Breast epithelium (tissue), 4 donors: ENCODE results near the gene PANK1. TPM values are rescaled to one million over a fixed set of nuclear protein-coding genes. Genes with fewer than 3 reads are reported as not detected.

ENCODE experiments used
- DNase-seq, 2 donors: peaks; one replicate each; pipeline ENCODE4 v3.0.0-alpha.2; 2019; ENCODE audit warnings: low spot score in 2 of 2
- H3K27ac ChIP-seq, 2 donors: fragments of 200-600 bp; sonication (generic) in 1 of 2; one replicate each; pipeline ENCODE4 v1.5.1; 2016 to 2019; ENCODE audit warnings: mild to moderate bottlenecking in 1 of 2
- H3K27me3 ChIP-seq, 2 donors: fragments of 200-600 bp; sonication (generic) in 1 of 2; one replicate each; pipeline versions ENCODE4 v1.5.1 to v1.6.0; 2017 to 2019; ENCODE audit warnings: control low read depth in 1 of 2, mild to moderate bottlenecking in 1 of 2
- H3K36me3 ChIP-seq: fragments of 200-600 bp; one replicate; pipeline ENCODE4 v1.5.1; 2019
- H3K4me1 ChIP-seq, 2 donors: fragments of 200-600 bp; sonication (generic); one replicate each; pipeline ENCODE4 v1.5.1; 2016 to 2019; ENCODE audit warnings: control low read depth in 1 of 2
- H3K4me3 ChIP-seq, 3 donors: fragments of 200-600 bp; sonication (generic); 1 replicate in 2 of 3; 2 replicates in 1 of 3; pipeline ENCODE4 v1.5.1; 2016 to 2019; ENCODE audit warnings: mild to moderate bottlenecking in 3 of 3, moderate library complexity in 2 of 3
- H3K9me3 ChIP-seq, 2 donors: fragments of 200-600 bp; sonication (generic) in 1 of 2; one replicate each; pipeline ENCODE4 v1.5.1; 2016 to 2019; ENCODE audit warnings: control low read depth in 1 of 2
- CTCF ChIP-seq, 3 donors: fragments of 450-650 bp; IDR thresholded peaks; one replicate each; pipeline ENCODE4 v1.5.1; 2016 to 2017; ENCODE audit warnings: antibody characterized with exemption in 3 of 3, mild to moderate bottlenecking in 3 of 3, moderate library complexity in 3 of 3
- POLR2A ChIP-seq: fragments of 450-650 bp; IDR thresholded peaks from one replicate; pipeline ENCODE4 v1.6.1; 2016; ENCODE audit warnings: antibody characterized with exemption, mild to moderate bottlenecking, moderate library complexity
- POLR2AphosphoS5 ChIP-seq, 3 donors: sonication (generic); formaldehyde crosslinking; IDR thresholded peaks; one replicate each; pipeline ENCODE4 v1.6.1; 2017; ENCODE audit warnings: antibody characterized with exemption in 3 of 3
- intact Hi-C: fragments of 100-400 bp; cut with DNase I; formaldehyde crosslinking; loops from one replicate; pipeline ENCODE4 v1.15.1; 2023; ENCODE audit warnings: low total_unique reads
- total RNA-seq, 3 donors: library from RNA; depleted of rRNA; stranded (reverse); fragments of >200 nt; gene quantifications; one replicate each; pipeline ENCODE4 v1.1.0, GENCODE V29; 2016

Gene PANK1
- total RNA-seq, 3 donors from 2014 or later = 2.9 to 6.4 (median 5.1) TPM

DNA sequence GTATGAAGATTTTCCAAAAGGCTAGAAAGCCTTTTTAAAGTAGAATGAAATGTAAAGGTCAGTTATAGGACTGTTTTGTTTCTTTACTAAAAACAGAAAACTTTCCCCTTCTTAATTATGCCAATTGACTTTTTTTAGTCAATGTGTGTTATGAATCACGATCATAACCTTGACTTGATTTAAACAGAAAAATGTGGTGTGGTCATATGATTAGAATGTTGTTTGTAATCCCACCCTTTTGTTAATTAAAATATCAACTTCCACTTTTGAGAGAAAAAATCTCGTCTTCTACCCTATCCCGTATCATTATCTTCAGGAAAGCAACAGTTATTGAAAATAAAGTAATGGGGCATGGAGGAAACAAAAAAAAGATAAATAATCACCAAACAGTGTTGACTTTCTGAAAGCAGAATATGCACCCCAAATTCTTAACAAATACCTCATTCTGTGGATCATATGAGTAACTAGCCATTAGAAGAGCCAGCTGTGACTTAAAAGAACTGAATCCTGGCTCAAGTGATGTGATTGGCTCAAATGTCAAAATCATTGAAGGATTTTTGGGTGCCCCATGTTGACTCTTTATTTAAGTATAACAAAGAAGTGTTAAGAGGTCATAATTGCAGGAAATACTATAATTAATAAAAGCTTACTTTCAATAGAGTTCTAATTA lies 77.3 kb downstream of the PANK1 start:
- TF ChIP-seq POLR2A = no peak
- no peak overlapping the region for H3K27ac ChIP-seq
- H3K27me3 ChIP-seq = no peaks in the 10 kb centered on the region
- H3K4me1 ChIP-seq = no peaks in the 10 kb centered on the region
- H3K36me3 ChIP-seq = no peaks in the 10 kb centered on the region
- no peak for DNase-seq
- H3K9me3 ChIP-seq = no peaks in the 10 kb centered on the region
- intact Hi-C loops = no loop called here
- no peak overlapping the region for H3K4me3 ChIP-seq

GRCh38 chr10:89566992-89567391 lies 78.0 kb downstream of the PANK1 start:
- Histone ChIP-seq H3K9me3 (no peaks in the 10 kb centered on the region), H3K27me3 (no peaks in the 10 kb centered on the region), H3K4me3 (no peak overlapping the region), H3K27ac (no peak overlapping the region), H3K36me3 (no peaks in the 10 kb centered on the region), H3K4me1 (no peaks in the 10 kb centered on the region)
- TF ChIP-seq POLR2AphosphoS5 (IDR thresholded peaks at IDR 0.05) (no peak), CTCF (IDR thresholded peaks at IDR 0.05) (no peak), POLR2A (no peak)
- no peak for DNase-seq
- intact Hi-C loops = no loop called here

DNA sequence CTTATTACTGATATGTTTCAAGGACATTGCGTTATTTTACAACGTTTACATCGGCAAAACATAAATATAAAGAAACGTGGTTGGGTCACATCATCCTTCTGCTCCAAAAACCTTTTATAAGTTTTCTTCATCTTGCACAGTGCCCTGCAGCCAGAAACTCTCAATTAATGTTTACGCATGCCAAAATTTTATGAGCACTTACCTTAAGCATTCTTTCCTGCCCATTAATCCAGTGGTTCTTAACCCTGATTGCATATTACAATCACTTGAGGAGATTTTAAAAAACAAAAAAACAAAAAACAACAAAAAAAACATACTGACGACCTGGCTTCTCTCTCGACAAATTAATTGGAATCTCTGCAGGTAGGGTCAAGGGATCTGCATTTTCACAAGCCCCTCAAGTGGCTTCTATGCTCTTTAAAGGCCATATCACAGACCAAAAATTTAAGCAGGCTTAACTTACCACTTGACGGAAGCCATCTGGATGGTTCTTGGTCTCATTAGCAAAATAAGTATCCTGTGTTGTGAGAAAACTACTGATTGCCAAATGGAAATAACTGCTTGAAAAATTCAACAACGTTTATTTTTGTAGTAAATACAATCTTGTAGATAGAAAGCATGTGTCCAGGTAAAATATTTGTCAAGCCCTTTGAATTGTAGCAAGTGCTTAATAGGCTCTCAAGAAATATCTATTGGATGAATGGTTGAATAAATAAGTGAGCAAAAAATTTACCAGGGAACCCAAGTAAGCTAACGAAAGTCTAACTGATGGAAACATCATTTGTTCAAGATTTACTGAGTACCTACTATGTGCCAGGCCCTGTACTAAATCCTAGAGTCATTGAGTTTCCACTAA lies 78.7 kb downstream of the PANK1 start:
- DNase-seq = no peak
- H3K27ac ChIP-seq = no peak overlapping the region
- H3K36me3 ChIP-seq = no peaks in the 10 kb centered on the region
- H3K9me3 ChIP-seq = no peaks in the 10 kb centered on the region
- intact Hi-C loops = no loop called here
- no peaks in the 10 kb centered on the region for H3K4me1 ChIP-seq
- TF ChIP-seq CTCF (IDR thresholded peaks at IDR 0.05) (no peak), POLR2A (no peak), POLR2AphosphoS5 (IDR thresholded peaks at IDR 0.05) (no peak)
- H3K27me3 ChIP-seq = no peaks in the 10 kb centered on the region
- H3K4me3 ChIP-seq = no peak overlapping the region

- H3K9me3 ChIP-seq = no peaks in the 10 kb centered on the region
- H3K4me3 ChIP-seq = no peak overlapping the region
- H3K36me3 ChIP-seq = no peaks in the 10 kb centered on the region
- H3K27ac ChIP-seq = no peak overlapping the region
- intact Hi-C loops = no loop called here
- TF ChIP-seq CTCF (IDR thresholded peaks at IDR 0.05) (no peak), POLR2A (no peak), POLR2AphosphoS5 (IDR thresholded peaks at IDR 0.05) (no peak)
- no peaks in the 10 kb centered on the region for H3K4me1 ChIP-seq
- no peaks in the 10 kb centered on the region for H3K27me3 ChIP-seq
- no peak for DNase-seq
Measured at GRCh38 chr10:89565180-89565579, 79.9 kb downstream of the PANK1 start.

DNA sequence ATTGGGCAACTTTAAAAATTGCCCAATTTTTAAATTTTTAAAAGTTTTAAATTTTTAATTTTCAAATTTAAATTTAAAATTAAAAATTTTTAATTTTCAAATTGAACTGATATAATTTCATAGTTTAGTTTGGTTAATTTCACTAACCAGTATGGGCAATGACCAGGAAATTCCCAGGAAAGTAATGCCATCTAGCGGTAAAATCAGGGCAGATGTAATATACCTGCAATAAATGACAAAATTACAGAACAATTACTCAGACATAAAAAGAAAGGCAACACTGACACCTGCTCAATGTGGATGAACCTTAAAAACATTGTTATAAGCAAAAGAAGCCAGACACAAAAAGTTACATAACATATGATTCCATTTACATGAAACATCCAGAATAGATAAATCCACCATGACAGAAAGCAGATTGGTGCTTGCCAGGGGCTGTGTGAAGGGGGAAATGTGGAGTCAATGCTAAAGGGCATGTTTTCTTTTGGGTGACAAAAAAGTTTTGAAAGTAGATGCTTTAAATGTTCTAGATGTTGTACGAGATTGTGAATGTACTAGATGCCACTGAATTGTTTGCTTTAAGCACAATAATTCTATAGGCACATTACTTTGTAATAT lies 81.1 kb downstream of the PANK1 start:
- H3K27me3 ChIP-seq = no peaks in the 10 kb centered on the region
- H3K4me1 ChIP-seq = no peaks in the 10 kb centered on the region
- no peak overlapping the region for H3K4me3 ChIP-seq
- H3K36me3 ChIP-seq = no peaks in the 10 kb centered on the region
- DNase-seq = no peak
- no peaks in the 10 kb centered on the region for H3K9me3 ChIP-seq
- TF ChIP-seq CTCF (IDR thresholded peaks at IDR 0.05) = peak; percentile 79 to 84 (median 79)
- no peak for TF ChIP-seq POLR2A
- intact Hi-C loops = no loop called here
- H3K27ac ChIP-seq = no peak overlapping the region
